ENCODE results near the gene PDE12. TPM values are rescaled to one million over a fixed set of nuclear protein-coding genes. Genes with fewer than 3 reads are reported as not detected.
A peak's percentile ranks its signal among the peaks of the same experiment; 100 is the strongest.

The PDE12 gene
- total and polyA plus RNA-seq, 2 of the 13 experiments (the other 11 are each of a cell fraction or from before 2014, with no cell fraction given), result 9.0 to 17.8 TPM

GRCh38 chr3:57597127-57597923 is 41.3 kb downstream of the PDE12 start, which contains the start of gene ARF4 (continued):
- TF ChIP-seq ZFP36L2 (CRISPR knock-in tag; IDR thresholded peaks at IDR 0.05) (no peak), TOE1 (CRISPR knock-in tag; IDR thresholded peaks at IDR 0.05) (peak; percentile 6; the same call in 1 of the 2 replicates), MAZ (IDR thresholded peaks at IDR 0.05; ENCODE audit: borderline replicate concordance, low read depth, low read length) (peak; percentile 76), MAZ (CRISPR knock-in tag; IDR thresholded peaks at IDR 0.05; ENCODE audit: low read depth) (peak; percentile 76), ZNF567 (CRISPR knock-in tag; IDR thresholded peaks at IDR 0.05; ENCODE audit: borderline replicate concordance) (peak; percentile 23; the same call in 1 of the 2 replicates), THAP11 (CRISPR knock-in tag; IDR thresholded peaks at IDR 0.05) (peak; percentile 96), ZNF142 (CRISPR knock-in tag; IDR thresholded peaks at IDR 0.05) (no peak), SRY (CRISPR knock-in tag; IDR thresholded peaks at IDR 0.05) (peak; percentile 81; the same call in 1 of the 2 replicates), ZFP36L1 (CRISPR knock-in tag; IDR thresholded peaks at IDR 0.05) (0 out of 2 replicates have a peak, but pooled peaks have one; percentile 20), KLF12 (CRISPR knock-in tag; IDR thresholded peaks at IDR 0.05; ENCODE audit: borderline replicate concordance) (peak; percentile 78; the same call in 1 of the 2 replicates), FOXK2 (IDR thresholded peaks at IDR 0.05) (peak; percentile 57), ZBTB37 (CRISPR knock-in tag; IDR thresholded peaks at IDR 0.05) (no peak)
- TF ChIP-seq, protein P1, sequence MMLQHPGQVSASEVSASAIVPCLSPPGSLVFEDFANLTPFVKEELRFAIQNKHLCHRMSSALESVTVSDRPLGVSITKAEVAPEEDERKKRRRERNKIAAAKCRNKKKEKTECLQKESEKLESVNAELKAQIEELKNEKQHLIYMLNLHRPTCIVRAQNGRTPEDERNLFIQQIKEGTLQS (CRISPR knock-in tag; IDR thresholded peaks at IDR 0.05), result peak; percentile 63

Measured in HepG2 (cell line).